ENCODE data around the gene SLC16A9.

Gene SLC16A9

DNA sequence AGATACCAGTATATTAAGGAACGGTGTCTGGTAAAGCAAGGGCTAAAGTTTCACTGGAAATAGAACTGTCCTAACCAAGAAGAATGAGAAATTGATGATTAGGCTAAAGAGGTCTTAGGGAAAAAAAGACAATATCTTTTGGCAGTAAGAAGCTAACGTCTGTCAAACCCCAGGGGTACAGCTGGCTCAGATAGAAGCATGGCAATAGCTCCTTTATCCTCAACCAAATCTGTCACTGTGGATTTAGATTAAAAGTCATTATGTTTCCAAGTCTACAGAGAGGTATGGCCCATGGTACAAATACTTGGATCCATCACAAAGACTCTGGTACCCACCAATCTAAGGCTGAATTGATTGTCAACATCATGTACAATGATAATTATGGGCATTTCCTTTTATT lies 8.6 kb upstream of the SLC16A9 start:
- DNase-seq: no peak

DNA sequence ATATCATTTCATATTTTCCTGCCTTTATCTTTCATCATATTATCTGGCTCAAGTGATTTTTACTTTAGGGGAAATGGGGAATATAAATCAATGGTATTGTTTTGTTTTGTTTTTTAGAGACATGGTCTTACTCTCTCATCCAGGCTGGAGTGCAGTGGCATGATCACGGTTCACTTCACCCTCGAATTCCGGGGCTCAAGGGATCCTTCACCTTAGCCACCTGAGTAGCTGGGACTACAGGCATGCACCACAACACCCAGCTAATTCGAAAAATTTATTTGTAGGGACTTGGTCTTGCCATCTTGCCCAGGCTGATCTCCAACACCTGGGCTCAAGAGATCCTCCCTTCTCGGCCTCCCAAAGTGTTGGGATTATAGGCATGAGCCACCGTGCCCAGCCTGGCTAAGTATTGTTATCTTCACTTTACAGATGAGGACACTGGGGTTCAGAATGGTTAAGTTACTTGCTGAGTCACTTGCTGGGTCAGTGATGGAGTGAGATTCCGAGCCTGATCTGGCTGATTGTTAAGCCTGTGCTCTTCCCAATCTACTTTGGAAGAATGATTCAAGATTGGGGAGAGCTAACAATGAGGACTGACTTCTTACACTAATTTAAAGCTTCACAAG lies 3.7 kb upstream of the SLC16A9 start:
- DNase-seq: no peak

DNA sequence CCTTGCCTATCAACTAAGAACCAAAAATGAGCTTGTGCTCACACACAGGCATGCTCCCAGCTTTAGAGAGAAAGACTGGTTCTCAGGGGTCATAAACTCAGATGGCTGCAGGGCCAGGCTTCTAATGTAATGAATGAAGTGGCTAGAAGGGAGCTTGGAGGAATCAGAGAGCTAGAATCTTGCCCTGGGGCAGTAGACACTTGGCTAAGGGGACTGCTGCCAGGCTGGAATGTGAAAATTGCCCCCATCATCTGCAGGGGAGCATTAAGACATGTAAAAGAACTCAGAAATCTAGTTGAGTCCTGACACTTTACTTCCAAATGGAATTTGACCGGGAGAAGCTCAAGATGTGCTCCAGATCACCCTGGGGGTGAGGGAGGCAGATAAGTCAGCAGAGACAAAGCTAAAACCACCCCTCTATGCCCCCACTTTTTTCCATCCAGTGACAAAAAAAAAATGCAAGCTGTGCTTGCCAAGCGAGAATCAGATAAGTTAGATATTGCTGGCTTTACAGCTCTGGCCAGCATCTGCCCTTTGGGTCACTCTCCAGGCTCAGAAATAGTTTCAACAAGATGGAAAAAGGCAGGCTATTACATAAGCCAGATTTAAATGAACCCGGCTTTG lies 2.3 kb upstream of the SLC16A9 start:
- no peak for DNase-seq

DNA sequence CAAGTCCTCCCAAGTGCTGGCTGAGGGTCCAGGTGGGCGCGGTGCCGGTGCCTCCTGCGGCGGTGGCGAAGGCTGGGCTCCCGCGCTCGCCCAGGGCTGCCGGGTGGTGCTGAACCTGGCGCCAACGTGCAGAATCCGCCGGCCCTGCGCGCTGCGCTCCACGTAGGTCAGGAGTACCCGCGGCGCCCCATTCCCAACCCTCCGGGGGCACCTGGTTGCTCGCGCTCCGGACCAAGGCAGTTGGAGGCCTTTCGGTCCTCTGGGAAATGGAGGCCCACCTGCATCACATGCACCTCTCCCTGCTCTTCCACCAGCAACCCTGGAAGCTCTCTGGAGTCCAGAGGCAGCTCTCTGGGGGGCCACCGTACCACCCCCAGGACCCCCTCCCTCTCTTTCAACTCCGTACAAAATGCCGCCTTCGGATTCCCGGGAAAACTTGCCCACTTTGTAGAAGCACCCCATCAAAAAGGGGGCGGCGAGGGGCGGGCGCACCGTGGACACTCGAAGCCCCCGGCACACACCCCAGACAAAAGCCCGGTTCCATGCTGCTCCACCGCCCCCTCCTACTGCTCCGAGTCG lies 745 bp downstream of the SLC16A9 start:
- no peak for DNase-seq

DNA sequence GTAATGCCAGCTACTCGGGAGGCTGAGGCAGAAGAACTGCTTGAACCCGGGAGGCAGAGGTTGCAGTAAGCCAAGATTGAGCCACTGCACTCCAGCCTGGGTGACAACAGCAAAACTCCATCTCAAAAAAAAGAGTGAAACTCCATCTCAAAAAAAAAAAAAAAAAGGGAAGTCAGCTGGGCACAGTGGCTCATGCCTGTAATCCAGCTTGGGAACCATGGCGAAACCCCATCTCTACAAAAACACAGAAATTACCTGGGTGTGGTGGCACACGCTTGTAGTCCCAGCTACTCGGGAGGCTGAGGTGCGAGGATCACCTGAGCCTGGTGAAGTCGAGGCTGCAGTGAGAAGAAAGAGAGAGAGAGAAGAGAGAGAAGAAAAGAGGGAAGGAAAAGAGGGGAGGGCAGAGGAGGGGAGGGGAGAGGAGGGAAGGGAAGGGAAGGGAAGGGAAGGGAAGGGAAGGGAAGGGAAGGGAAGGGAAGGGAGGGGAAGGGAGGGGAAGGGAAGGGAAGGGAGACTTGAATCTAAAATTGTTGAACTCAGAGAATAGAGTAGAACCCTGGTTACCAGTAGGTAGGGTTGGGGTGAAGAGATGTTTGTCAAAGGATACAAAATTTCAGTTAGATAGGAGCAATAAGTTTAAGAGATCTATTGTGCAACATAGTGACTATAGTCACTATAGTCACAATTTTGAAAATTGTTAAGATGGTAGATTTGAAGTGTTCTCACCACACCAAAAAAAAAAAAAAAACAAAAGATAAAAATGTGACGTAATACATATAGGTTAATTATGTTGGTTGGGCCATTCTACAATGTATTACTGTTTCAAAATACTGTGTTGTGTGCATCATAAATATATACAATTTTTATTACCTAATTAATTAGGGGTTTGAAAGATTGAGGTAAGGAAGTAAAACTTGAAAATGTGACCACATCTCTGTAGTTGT lies 2.5 kb downstream of the SLC16A9 start:
- DNase-seq: no peak

DNA sequence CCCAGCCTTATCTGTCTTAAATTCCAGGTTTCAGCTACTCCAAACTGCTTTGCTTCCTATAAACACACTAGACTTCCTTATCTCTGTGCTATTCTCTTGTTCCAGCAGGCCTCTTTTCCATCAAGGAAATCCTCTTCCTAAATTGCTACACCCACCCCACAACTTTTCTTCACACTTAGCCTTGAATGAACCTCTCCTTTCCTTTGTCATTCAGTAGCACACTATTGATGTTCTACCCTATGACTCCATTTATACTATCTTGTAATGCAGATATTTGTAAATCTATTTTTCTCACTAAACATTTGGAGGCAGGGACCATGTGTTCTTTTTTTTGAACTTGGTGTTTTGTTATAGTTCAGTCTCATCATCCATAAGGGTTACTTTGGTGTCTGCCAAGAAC lies 3.7 kb downstream of the SLC16A9 start:
- DNase-seq: no peak

DNA sequence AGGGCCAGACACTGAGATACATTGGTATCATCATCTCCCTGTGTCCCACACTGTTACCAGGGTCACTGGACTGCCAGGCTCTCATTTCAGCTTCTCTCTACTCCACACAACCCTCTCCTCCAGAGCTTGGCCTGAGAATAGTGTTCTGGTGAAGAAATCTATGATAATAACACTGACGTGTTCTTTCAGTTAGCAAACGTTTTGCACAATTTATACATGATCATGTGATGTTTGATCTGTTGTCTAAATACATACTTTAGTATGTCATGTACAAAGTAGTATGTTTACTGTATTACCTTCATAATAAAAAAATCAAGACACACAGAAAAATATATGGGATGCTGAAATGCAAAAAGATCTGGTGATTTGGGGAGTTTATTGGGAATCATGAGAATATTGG lies 5.0 kb downstream of the SLC16A9 start:
- DNase-seq: no peak

DNA sequence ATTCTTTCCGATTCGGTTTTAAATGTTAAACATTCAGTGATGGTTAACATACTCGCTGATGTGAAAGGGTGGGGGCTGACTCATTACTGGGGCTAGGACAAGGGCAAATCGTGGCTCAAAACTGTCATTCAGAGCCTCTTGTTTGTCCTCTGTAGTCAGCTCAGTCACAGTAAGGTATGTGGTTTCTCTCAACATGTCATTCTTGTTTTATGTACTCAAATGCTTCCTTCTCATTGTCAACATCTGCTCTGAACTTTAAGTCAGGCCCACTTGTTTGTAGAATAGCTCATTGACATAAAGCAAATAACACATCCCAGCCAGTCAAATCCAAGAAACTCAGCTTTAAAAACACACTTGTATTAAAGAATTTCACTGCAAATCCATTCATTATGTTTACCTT lies 7.3 kb downstream of the SLC16A9 start:
- no peak for DNase-seq

DNA sequence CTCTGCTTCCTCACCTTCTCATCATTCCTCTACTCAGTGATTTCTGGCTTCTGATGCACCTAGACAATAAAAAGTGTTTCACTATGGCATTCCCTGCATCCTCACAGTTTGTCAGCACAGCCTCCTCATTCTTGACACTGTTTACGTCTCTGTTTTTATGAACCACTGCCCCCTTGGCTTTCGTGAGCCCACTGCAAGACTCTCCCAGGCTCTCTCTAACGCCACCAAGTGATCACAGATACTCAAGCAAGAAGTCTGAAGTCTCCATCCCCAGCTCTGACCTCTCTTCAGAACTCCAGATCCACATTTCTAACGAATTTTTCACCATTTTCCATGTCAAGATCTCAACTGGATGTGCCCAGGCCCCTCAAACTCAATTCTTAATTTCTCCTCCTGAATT lies 8.9 kb downstream of the SLC16A9 start:
- no peak for DNase-seq

DNA sequence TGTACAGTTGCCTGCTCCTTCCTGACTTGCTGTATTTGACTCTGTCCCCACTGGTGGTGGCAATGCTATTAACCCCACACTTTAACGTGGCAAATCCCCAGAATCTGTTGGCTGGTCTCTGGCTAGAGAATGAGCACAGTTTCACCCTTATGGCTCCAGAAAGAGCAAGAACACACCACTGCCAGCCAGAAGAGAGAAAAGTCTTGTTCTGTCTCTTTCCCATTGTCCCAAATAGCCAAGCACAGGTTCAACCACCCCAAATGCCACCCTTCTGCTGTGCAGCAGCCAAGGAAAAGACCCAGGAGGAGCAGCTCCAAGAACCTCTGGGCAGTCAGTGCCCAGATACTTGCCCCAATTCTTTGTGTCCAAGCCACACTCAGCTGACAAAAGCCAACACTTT lies 11.3 kb downstream of the SLC16A9 start:
- no peak for DNase-seq

DNA sequence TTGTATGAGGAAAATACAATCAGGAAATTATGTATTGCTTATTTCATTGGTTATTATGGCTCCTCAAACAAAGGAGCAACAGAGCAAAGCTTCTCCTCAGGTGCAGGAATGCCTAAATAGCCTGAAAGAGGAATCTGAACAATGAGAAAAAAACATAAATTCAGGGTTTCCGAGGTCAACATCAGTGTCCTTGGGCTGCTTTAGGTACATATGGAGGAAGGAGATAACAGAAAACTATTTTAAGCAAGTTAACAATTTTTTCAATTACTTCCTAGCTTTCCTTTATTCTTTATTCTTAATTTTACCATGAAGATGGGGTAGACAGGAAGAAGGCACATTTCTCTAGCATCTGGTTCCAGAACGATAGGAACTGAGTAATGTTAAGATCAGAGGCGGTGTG lies 14.0 kb downstream of the SLC16A9 start:
- DNase-seq: no peak

DNA sequence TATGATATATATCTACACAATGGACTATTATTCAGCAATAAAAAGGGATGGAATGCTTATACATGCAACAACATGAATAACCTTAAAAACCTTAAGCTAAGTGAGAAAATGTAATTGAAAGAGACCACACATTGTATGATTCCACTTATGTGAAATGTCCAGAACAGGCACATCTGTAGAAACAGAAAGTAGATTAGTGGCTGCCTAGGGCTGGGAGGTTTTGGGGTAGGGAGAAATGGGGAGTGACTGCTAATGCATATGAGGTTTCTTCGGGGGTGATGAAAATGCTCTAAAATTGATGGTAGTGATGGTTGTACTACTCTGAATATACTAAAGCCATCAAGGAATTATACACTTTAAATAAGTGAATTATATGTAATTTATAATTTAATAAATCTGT lies 14.7 kb downstream of the SLC16A9 start:
- no peak for DNase-seq

DNA sequence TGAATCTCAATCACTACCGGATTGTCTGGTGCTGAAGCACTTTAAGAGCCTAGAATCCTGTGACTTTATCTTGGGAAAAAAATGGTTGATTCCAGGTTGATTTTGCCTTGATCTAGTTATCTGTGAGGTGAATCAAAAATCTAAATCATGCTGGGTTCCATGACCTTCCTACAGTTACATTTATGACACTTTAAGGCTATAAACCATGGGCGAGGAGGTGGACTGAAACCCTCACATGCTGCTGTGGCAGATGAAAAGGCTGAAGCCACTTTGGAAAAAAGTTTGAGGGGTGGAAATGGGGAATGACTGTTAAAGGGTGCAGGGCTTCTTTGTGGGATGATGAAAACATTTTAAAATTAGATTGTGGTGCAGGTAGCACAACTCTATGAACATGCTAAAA lies 17.5 kb downstream of the SLC16A9 start:
- no peak for DNase-seq

DNA sequence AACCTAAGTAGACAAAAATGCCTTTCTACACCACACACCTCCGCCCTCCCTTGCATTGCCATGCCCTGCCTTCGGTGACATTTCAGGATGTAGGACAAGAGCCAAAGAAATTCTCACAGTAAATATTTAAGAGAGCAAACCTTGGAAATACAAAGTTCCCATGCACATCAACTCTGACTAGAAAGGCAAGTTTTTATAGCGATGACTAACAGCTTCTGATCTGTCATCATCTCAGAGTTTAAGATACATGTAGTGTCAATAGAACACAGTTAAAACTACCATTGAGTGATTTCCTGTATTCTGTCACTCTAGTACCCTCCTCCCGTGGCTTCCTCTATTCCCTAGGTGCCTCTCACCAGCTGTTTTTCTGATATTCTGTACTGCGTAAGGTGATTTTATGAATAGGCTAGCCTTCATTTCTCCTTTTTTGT lies 20.7 kb downstream of the SLC16A9 start:
- no peak for DNase-seq

DNA sequence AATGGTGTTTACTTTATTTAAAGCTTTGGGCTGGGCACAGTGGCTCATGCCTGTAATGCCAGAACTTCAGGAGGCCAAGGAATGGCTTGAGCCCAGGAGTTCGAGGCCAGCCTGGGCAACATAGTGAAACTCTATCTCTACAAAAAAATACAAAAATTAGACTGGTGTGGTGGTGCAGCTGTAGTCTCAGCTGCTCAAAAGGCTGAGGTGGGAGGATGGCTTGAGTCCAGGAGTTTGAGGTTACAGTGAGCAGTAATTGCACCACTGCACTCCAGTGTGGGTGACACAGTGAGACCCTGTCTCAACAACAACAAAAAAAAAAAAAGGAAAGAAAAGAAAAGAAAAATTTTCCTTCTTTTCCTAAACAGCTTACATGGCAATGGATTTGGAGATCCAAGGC lies 22.0 kb downstream of the SLC16A9 start:
- DNase-seq: no peak

DNA sequence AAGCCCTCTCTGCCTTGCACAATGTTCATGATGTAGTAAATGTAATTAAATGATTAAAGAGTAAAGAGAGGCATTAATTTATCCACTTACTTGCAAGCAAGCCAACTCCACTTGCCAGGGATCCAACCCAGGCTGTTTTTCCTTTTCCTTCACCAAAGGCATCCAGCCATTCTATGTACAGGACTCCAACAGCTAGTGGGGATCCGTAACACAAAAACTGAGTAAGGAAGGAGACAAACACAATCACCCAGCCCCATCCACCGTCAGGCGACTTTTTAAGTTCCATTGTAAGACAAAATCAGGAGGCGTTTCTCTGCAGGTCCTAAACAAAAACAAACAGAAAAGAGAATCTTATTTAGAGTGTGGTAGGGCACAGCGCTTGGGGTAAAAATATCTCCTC lies 25.6 kb downstream of the SLC16A9 start:
- no peak for DNase-seq

DNA sequence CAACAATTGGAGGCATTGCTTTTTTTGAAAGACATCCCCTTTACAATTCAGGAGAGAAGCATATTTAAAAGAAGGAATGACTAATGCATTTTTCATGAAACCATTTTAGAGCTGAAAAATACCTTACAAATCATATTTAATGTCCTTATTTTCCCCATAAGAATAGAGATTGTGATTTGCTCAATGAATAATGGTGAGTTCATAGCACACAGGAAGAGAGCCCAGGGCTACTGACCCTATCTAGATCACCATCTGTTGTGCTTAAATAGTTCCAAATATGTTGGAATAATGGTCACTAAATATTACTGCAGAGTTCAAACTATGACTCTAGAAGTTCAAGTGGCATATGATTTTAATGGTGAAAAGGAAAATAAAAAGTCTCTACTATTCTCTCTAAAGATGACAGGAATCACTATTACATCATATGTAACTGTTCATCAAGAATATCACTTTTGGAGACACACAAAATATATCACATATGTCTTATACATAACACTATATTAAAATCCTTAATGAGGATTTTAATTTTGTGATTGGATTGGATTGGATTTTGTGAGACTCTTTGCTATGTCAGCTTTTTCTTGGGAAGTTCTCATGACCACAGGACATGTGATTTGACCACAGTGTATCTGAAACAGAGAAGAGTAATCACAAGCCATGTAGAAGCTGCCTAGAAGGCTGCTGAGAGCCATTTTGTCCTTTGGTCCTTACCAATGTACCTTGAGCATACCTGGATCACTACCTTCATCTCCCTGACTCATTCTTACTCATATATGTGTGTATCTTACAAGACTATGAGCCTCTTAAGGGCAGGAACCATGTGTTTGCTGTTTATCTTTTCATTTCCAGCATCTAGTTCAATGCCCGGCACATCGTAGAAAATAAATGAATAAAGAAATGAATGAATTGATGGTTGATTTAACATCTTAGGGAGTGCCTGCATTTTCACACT lies 26.4 kb downstream of the SLC16A9 start:
- no peak for DNase-seq

DNA sequence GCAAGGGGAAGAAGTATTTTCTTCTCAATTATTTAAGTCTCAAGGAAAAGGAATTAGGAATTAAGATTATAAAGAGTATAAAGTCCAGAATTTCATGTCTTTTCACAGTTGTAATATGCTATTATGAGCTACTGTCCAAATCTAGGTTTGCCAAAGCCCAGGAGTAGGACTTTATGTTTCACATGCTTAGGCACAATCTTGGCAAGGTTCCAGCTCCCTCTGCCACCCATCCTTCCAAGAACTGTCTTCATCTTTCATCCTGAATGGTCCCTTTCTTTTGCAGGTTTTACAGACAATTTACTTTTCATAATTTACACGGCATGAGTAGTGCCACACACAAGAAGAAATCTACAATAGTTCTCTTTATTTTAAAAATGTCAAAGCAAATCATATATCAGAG lies 29.5 kb downstream of the SLC16A9 start:
- DNase-seq: no peak

DNA sequence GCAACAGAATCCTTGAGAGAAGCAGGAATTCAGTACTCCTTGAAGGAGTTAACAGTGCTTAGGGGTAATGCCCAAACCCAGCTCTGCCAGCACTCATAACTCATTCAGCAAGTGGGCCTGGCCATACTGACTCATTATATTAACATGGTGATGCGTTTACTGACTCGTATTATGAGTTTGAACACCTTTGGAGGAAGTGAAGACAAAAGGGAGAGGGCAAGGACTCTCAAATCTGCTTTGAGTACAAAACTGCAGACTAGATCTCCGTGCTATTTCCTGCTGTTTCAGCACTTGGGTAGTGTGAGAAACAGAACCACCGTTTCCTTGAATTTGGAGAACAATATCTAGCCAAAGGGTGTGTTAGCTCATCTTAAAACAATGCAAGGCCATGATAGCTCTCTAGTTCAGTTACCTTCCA lies 30.8 kb downstream of the SLC16A9 start:
- DNase-seq: no peak

DNA sequence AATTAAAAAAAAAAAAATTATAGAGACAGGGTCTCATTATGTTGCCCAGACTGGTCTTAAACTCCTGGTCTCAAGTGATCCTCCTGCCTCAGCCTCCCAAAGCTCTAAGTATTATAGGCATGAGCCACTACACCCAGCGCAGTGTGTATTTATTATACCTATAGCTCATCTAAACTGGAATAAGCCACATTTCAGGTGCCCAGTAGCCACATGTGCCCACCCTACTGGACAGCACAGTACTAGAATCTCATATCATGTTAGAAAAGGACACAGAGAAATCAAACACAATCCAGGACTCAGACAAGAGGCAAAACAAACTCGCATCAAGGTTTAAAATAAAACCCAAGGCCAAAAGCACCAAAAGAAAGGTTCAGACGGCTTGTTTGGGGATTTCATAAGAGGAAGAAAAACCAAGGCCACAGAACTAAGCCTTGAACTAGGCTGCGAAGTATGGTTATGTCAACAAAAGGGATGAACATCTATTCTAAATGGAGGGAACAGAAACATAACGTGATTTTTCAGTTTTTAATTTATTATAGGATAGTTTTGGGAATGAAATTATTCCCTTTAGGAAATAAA lies 32.3 kb downstream of the SLC16A9 start:
- no peak for DNase-seq

DNA sequence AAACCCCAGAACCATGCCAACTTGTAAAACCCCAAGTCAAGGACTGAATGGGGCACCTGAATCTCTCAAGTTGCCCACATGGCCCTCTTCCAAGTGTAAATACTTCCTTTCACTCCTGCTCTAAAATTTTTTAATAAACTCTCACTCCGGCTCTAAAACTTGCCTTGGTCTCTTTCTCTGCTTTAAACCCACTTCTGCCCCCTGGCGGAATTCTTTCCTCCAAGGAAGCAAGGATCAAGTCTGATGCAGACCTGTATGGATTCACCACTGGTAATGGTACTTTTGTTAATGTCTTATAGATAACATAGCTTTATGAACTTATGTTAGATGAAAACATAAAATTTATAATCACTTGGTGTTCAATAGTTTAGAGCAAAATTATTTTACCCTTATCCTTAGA lies 33.8 kb downstream of the SLC16A9 start:
- DNase-seq: no peak

Data from T-helper 9 cell (primary cell).